HepG2 (cell line): Measurements from ENCODE around the gene RNF5. TPM values are rescaled to one million over a fixed set of nuclear protein-coding genes. Genes with fewer than 3 reads are reported as not detected.
A peak's percentile ranks its signal among the peaks of the same experiment; 100 is the strongest.

Experiments
- AHDC1 ChIP-seq: sonication (generic); formaldehyde crosslinking; IDR thresholded peaks from 2 replicates; pipeline ENCODE4 v1.5.1; 2020; ENCODE audit warnings: mild to moderate bottlenecking, missing genetic modification reagents, borderline replicate concordance
- EHMT2 ChIP-seq: fragments of 200-600 bp; sonication (generic); IDR thresholded peaks from 2 replicates; pipeline ENCODE4 v1.7.0; 2017; ENCODE audit warnings: antibody characterized with exemption, low read depth, low read length, borderline replicate concordance
- ETV6 ChIP-seq: sonication (generic); formaldehyde crosslinking; conservative IDR thresholded peaks from 2 replicates; pipeline ENCODE4 v1.4.0; 2020; ENCODE audit warnings: missing genetic modification reagents
- MEF2D ChIP-seq: sonication (generic); formaldehyde crosslinking; IDR thresholded peaks from 2 replicates; pipeline ENCODE4 v1.5.1; 2020; ENCODE audit warnings: mild to moderate bottlenecking, missing genetic modification reagents
- NFE2 ChIP-seq: sonication (generic); formaldehyde crosslinking; IDR thresholded peaks from 2 replicates; pipeline ENCODE4 v1.4.0; 2020; ENCODE audit warnings: missing genetic modification reagents
- STAG1 ChIP-seq: sonication (generic); formaldehyde crosslinking; IDR thresholded peaks from 2 replicates; pipeline ENCODE4 v1.4.0; 2020; ENCODE audit warnings: missing genetic modification reagents
- TEAD3 ChIP-seq: optimal IDR thresholded peaks from 2 replicates; pipeline ENCODE3; 2016; ENCODE audit warnings: borderline replicate concordance
- TEF ChIP-seq: sonication (generic); formaldehyde crosslinking; IDR thresholded peaks from 2 replicates; pipeline ENCODE4 v1.5.0; 2020; ENCODE audit warnings: missing genetic modification reagents
- YEATS2 ChIP-seq: sonication (generic); formaldehyde crosslinking; IDR thresholded peaks from 2 replicates; pipeline ENCODE4 v1.4.0; 2020; ENCODE audit warnings: missing genetic modification reagents, borderline replicate concordance
- ZNF10 ChIP-seq: sonication (generic); formaldehyde crosslinking; IDR thresholded peaks from 2 replicates; pipeline ENCODE4 v1.4.0; 2020; ENCODE audit warnings: mild to moderate bottlenecking, low read depth, missing genetic modification reagents, borderline replicate concordance
- ZNF17 ChIP-seq: sonication (generic); formaldehyde crosslinking; IDR thresholded peaks from 2 replicates; pipeline ENCODE4 v1.5.0; 2020; ENCODE audit warnings: mild to moderate bottlenecking, missing genetic modification reagents
- ZNF264 ChIP-seq: sonication (generic); formaldehyde crosslinking; IDR thresholded peaks from 2 replicates; pipeline ENCODE4 v1.4.0; 2020; ENCODE audit warnings: missing genetic modification reagents
- ZNF451 ChIP-seq: sonication (generic); formaldehyde crosslinking; IDR thresholded peaks from 2 replicates; pipeline ENCODE4 v1.5.0; 2020; ENCODE audit warnings: mild to moderate bottlenecking, missing genetic modification reagents
- ZNF557 ChIP-seq: sonication (generic); formaldehyde crosslinking; IDR thresholded peaks from 2 replicates; pipeline ENCODE4 v1.4.0; 2020; ENCODE audit warnings: missing genetic modification reagents
- polyA plus RNA-seq, 8 experiments: library from polyadenylated mRNA; depleted of rRNA in 3 of 8; stranded (reverse) in 7 of 8; unstranded in 1 of 8; fragments of >200 nt; fragmentation: Illumina TruSeq in 4 of 8; extraction: Trizol in 4 of 8; gene quantifications; 2 replicates each; pipeline versions ENCODE4 v1.2.1 to v1.2.3, GENCODE V29; 2011 to 2016; ENCODE audit warnings: low read depth in 4 of 8, missing spikeins in 1 of 8, mixed read lengths in 1 of 8; ENCODE audit not compliant: insufficient read depth in 1 of 8
- total RNA-seq, 5 experiments: library from RNA; depleted of rRNA; stranded (reverse); fragments of >200 nt; fragmentation: Illumina TruSeq; extraction: Trizol; gene quantifications; 2 replicates each; pipeline ENCODE4 v1.2.3, GENCODE V29; 2016; ENCODE audit warnings: low read depth in 1 of 5
- TF ChIP-seq, protein P1 (sequence below): sonication (generic); formaldehyde crosslinking; IDR thresholded peaks from 2 replicates; pipeline ENCODE4 v1.5.1; 2020; ENCODE audit warnings: mild to moderate bottlenecking, missing genetic modification reagents, moderate library complexity
- TF ChIP-seq, protein P2 (sequence below): sonication (generic); formaldehyde crosslinking; IDR thresholded peaks from 2 replicates; pipeline ENCODE4 v1.4.0; 2020; ENCODE audit warnings: missing genetic modification reagents

RNF5 gene
- total and polyA plus RNA-seq, 2 of the 13 experiments (the other 11 are each of a cell fraction or from before 2014, with no cell fraction given), result 98.0 to 131 TPM

DNA sequence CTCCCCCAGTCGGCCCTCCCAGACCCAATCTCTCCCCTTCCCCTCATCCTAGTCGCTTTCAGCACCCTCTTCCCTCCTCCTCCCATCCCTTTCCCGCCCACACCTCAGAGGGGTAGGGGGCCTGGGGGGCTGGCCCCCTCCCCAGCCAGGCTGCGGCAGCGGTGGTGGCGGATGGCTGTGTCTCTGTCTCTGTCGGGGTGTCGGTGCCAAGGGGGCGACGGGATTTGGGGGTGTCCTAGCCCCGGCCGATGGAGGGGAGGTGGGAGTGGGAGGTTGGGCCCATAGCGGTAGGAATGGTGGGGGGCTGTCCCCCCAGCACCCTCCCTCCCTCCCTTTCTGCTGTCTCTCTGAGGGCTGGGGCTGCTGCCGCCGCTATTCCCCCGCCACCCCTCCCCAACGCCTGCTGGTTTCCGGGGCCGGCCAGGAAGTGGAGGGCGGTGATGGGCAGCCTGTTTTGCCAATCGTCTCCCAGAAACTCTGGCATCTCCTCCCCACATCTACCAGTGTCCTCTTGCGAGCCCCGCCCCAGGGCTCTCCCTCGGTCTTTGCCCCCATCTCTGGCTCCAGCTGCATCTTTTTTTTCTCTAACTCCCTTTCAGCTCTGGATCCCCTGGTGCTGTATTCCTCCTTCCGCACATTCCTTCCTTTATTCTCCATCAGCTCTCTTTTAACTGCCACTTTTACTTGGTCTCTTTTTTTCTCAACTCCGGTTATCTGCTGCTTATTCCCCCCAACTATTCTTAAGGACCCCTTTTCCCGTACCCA, 2.3 kb upstream of the RNF5 start, which contains the start of gene AGPAT1 (continued):
- TF ChIP-seq AHDC1 (CRISPR knock-in tag), result no peak
- peak; percentile 40; the same call in 1 of the 2 replicates for TF ChIP-seq ZNF264 (CRISPR knock-in tag)
- TF ChIP-seq EHMT2, result no peak
- TF ChIP-seq TEAD3 (CRISPR knock-in tag), result peak; percentile 39
- TF ChIP-seq ZNF10 (CRISPR knock-in tag), result no peak
- no peak for TF ChIP-seq TEF (CRISPR knock-in tag)
- peak; percentile 78; the same call in 1 of the 2 replicates for TF ChIP-seq YEATS2 (CRISPR knock-in tag)
- TF ChIP-seq STAG1, result no peak
- TF ChIP-seq, protein P1, sequence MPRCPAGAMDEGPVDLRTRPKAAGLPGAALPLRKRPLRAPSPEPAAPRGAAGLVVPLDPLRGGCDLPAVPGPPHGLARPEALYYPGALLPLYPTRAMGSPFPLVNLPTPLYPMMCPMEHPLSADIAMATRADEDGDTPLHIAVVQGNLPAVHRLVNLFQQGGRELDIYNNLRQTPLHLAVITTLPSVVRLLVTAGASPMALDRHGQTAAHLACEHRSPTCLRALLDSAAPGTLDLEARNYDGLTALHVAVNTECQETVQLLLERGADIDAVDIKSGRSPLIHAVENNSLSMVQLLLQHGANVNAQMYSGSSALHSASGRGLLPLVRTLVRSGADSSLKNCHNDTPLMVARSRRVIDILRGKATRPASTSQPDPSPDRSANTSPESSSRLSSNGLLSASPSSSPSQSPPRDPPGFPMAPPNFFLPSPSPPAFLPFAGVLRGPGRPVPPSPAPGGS, result peak; percentile 87
- TF ChIP-seq ZNF17 (CRISPR knock-in tag), result no peak
- TF ChIP-seq ZNF451 (CRISPR knock-in tag), result no peak
- TF ChIP-seq, protein P2, sequence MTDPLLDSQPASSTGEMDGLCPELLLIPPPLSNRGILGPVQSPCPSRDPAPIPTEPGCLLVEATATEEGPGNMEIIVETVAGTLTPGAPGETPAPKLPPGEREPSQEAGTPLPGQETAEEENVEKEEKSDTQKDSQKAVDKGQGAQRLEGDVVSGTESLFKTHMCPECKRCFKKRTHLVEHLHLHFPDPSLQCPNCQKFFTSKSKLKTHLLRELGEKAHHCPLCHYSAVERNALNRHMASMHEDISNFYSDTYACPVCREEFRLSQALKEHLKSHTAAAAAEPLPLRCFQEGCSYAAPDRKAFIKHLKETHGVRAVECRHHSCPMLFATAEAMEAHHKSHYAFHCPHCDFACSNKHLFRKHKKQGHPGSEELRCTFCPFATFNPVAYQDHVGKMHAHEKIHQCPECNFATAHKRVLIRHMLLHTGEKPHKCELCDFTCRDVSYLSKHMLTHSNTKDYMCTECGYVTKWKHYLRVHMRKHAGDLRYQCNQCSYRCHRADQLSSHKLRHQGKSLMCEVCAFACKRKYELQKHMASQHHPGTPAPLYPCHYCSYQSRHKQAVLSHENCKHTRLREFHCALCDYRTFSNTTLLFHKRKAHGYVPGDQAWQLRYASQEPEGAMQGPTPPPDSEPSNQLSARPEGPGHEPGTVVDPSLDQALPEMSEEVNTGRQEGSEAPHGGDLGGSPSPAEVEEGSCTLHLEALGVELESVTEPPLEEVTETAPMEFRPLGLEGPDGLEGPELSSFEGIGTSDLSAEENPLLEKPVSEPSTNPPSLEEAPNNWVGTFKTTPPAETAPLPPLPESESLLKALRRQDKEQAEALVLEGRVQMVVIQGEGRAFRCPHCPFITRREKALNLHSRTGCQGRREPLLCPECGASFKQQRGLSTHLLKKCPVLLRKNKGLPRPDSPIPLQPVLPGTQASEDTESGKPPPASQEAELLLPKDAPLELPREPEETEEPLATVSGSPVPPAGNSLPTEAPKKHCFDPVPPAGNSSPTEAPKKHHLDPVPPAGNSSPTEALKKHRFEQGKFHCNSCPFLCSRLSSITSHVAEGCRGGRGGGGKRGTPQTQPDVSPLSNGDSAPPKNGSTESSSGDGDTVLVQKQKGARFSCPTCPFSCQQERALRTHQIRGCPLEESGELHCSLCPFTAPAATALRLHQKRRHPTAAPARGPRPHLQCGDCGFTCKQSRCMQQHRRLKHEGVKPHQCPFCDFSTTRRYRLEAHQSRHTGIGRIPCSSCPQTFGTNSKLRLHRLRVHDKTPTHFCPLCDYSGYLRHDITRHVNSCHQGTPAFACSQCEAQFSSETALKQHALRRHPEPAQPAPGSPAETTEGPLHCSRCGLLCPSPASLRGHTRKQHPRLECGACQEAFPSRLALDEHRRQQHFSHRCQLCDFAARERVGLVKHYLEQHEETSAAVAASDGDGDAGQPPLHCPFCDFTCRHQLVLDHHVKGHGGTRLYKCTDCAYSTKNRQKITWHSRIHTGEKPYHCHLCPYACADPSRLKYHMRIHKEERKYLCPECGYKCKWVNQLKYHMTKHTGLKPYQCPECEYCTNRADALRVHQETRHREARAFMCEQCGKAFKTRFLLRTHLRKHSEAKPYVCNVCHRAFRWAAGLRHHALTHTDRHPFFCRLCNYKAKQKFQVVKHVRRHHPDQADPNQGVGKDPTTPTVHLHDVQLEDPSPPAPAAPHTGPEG, result no peak
- no peak for TF ChIP-seq NFE2
- no peak for TF ChIP-seq ZNF557
- no peak for TF ChIP-seq ETV6 (CRISPR knock-in tag)
- 0 out of 2 replicates have a peak, but pooled peaks have one; percentile 53 for TF ChIP-seq MEF2D
